Measurements from ENCODE around the gene ANO1.

DNA sequence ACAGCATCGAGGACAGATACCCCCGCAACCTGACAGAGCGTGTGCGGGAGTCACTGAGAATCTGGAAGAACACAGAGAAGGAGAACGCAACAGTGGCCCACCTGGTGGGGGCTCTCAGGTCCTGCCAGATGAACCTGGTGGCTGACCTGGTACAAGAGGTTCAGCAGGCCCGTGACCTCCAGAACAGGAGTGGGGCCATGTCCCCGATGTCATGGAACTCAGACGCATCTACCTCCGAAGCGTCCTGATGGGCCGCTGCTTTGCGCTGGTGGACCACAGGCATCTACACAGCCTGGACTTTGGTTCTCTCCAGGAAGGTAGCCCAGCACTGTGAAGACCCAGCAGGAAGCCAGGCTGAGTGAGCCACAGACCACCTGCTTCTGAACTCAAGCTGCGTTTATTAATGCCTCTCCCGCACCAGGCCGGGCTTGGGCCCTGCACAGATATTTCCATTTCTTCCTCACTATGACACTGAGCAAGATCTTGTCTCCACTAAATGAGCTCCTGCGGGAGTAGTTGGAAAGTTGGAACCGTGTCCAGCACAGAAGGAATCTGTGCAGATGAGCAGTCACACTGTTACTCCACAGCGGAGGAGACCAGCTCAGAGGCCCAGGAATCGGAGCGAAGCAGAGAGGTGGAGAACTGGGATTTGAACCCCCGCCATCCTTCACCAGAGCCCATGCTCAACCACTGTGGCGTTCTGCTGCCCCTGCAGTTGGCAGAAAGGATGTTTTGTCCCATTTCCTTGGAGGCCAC, 128.3 kb downstream of the ANO1 start:
- TF ChIP-seq, protein P1, sequence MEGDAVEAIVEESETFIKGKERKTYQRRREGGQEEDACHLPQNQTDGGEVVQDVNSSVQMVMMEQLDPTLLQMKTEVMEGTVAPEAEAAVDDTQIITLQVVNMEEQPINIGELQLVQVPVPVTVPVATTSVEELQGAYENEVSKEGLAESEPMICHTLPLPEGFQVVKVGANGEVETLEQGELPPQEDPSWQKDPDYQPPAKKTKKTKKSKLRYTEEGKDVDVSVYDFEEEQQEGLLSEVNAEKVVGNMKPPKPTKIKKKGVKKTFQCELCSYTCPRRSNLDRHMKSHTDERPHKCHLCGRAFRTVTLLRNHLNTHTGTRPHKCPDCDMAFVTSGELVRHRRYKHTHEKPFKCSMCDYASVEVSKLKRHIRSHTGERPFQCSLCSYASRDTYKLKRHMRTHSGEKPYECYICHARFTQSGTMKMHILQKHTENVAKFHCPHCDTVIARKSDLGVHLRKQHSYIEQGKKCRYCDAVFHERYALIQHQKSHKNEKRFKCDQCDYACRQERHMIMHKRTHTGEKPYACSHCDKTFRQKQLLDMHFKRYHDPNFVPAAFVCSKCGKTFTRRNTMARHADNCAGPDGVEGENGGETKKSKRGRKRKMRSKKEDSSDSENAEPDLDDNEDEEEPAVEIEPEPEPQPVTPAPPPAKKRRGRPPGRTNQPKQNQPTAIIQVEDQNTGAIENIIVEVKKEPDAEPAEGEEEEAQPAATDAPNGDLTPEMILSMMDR (IDR thresholded peaks at IDR 0.05; ENCODE audit: low read length), result no peak
- TF ChIP-seq EZH2 (IDR thresholded peaks at IDR 0.05; ENCODE audit: borderline replicate concordance, low read length), result no peak
